GM20000 (cell line): ENCODE measurements around the gene PDIA2.

Source experiments
- DNase-seq: peaks from one replicate; pipeline ENCODE4 v3.0.0; 2012; ENCODE audit warnings: low spot score
- CTCF ChIP-seq: IDR thresholded peaks from 2 replicates; pipeline ENCODE4 v1.5.1; 2012; ENCODE audit warnings: mild to moderate bottlenecking, control low read depth; ENCODE audit errors: extremely low read depth, missing control alignments

Gene PDIA2

GRCh38 chr16:283033-283805 lies at the start of gene PDIA2:
Gene PDIA2, plus strand, starts transcription at chr16:283164. Its CDS starts 6 bp downstream, at chr16:283170.
- no peak for TF ChIP-seq CTCF
- DNase-seq = no peak

GRCh38 chr16:234468-235305 lies 48.3 kb upstream of the PDIA2 start, which contains the start of gene FAM234A:
Gene FAM234A, plus strand, starts transcription at chr16:234821. Its CDS starts 19,593 bp downstream, at chr16:254414.
- peak; percentile 9 for TF ChIP-seq CTCF
- peak; percentile 97 for DNase-seq

GRCh38 chr16:239948-240277 lies 43.1 kb upstream of the PDIA2 start:
- DNase-seq = no peak
- no peak for TF ChIP-seq CTCF

- TF ChIP-seq CTCF = no peak
These were observed 42.4 kb upstream of the PDIA2 start for GRCh38 chr16:240559-240958.

GRCh38 chr16:242281-242680 lies 40.7 kb upstream of the PDIA2 start:
- no peak for DNase-seq
- no peak for TF ChIP-seq CTCF

More at GRCh38 chr16:240559-240958, 42.4 kb upstream of the PDIA2 start:
- DNase-seq = no peak

GRCh38 chr16:243348-243747 lies 39.6 kb upstream of the PDIA2 start:
- DNase-seq = no peak
- TF ChIP-seq CTCF = no peak

GRCh38 chr16:245105-245504 lies 37.9 kb upstream of the PDIA2 start:
- no peak for DNase-seq
- TF ChIP-seq CTCF = no peak
